Esophagus squamous epithelium (tissue), 5 donors: Measurements from ENCODE around the gene IL11. TPM values are rescaled to one million over a fixed set of nuclear protein-coding genes. Genes with fewer than 3 reads are reported as not detected.

Source experiments
- DNase-seq: peaks from one replicate; lab custom pipeline; 2025; lab: John Stamatoyannopoulos, UW
- H3K27ac ChIP-seq, 4 donors: fragments of 200-600 bp; sonication (generic); one replicate each; pipeline ENCODE4 v1.5.1; 2016 to 2019; ENCODE audit warnings: mild to moderate bottlenecking in 1 of 4
- H3K27me3 ChIP-seq, 4 donors: fragments of 200-600 bp; sonication (generic); 1 replicate in 3 of 4; 2 replicates in 1 of 4; pipeline versions ENCODE4 v1.5.1 to v1.6.0; 2017 to 2021; ENCODE audit warnings: antibody characterized with exemption in 1 of 4
- H3K36me3 ChIP-seq, 3 donors: fragments of 200-600 bp; sonication (generic); one replicate each; pipeline ENCODE4 v1.5.1; 2016 to 2019
- H3K4me1 ChIP-seq, 3 donors: fragments of 200-600 bp; sonication (generic); one replicate each; pipeline ENCODE4 v1.5.1; 2017 to 2019
- H3K4me3 ChIP-seq, 4 donors: fragments of 200-600 bp; sonication (generic); 1 replicate in 3 of 4; 2 replicates in 1 of 4; pipeline ENCODE4 v1.5.1; 2016 to 2019; ENCODE audit warnings: mild to moderate bottlenecking in 2 of 4, moderate library complexity in 1 of 4
- H3K9me3 ChIP-seq, 3 donors: fragments of 200-600 bp; sonication (generic); one replicate each; pipeline ENCODE4 v1.5.1; 2016 to 2019
- POLR2A ChIP-seq, 4 donors: fragments of 450-650 bp; IDR thresholded peaks; one replicate each; pipeline ENCODE4 v1.6.1; 2017; ENCODE audit warnings: antibody characterized with exemption in 4 of 4, mild to moderate bottlenecking in 4 of 4, moderate library complexity in 3 of 4
- WGBS, 2 donors: methylation state at CpG; one replicate each; pipeline ENCODE4 v1.1.5; 2018; 5-methylcytosine and 5-hydroxymethylcytosine counted together
- intact Hi-C: fragments of 100-400 bp; cut with DNase I; formaldehyde crosslinking; loops from one replicate; pipeline ENCODE4 v1.15.0; 2022
- total RNA-seq, 4 donors: library from RNA; depleted of rRNA; stranded (reverse); fragments of >200 nt; gene quantifications; one replicate each; pipeline ENCODE4 v1.1.0, GENCODE V29; 2016
- TF ChIP-seq, protein P1 (sequence below), 6 experiments: fragments of 450-650 bp in 4 of 6; fragments of 200-600 bp in 2 of 6; sonication (generic) in 2 of 6; IDR thresholded peaks; one replicate each; pipeline ENCODE4 v1.5.1; 2016 to 2019; ENCODE audit warnings: antibody characterized with exemption in 6 of 6, mild to moderate bottlenecking in 4 of 6, moderate library complexity in 4 of 6
- donor health status: DM: yes; HTN: yes; CAD: no.

IL11 gene
- total RNA-seq, 4 donors from 2014 or later = not detected

DNA sequence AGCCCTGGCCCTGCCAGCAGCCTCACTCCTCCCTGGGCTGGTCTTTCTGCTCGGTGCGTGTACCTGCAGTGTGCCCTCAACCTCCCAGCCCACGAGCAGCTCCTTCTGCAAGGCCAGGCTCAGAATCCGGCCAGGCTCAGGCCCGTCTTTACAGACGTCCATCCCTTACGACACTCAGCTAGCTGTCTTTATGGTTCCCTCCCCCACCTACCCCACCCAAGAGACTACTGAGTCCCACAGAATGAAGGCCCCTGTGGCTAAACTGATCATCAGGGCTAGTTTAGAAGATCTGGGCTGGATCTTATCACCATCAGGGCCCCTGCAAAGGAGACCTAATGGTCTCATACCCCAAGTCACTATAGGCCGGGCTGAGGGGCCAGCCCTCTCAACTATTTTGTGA lies 55.9 kb downstream of the IL11 start:
- Histone ChIP-seq H3K36me3 (no peaks in the 10 kb centered on the region), H3K4me3 (no peak overlapping the region), H3K4me1 (no peaks in the 10 kb centered on the region), H3K27ac (no peak overlapping the region), H3K27me3 (peaks cover 0 to 3% (median 0%) of the 10 kb centered on the region in 4 donors), H3K9me3 (no peaks in the 10 kb centered on the region)
- DNase-seq = no peak
- intact Hi-C loops = no loop called here
- TF ChIP-seq POLR2A (IDR thresholded peaks at IDR 0.05) = no peak
- TF ChIP-seq, protein P1, sequence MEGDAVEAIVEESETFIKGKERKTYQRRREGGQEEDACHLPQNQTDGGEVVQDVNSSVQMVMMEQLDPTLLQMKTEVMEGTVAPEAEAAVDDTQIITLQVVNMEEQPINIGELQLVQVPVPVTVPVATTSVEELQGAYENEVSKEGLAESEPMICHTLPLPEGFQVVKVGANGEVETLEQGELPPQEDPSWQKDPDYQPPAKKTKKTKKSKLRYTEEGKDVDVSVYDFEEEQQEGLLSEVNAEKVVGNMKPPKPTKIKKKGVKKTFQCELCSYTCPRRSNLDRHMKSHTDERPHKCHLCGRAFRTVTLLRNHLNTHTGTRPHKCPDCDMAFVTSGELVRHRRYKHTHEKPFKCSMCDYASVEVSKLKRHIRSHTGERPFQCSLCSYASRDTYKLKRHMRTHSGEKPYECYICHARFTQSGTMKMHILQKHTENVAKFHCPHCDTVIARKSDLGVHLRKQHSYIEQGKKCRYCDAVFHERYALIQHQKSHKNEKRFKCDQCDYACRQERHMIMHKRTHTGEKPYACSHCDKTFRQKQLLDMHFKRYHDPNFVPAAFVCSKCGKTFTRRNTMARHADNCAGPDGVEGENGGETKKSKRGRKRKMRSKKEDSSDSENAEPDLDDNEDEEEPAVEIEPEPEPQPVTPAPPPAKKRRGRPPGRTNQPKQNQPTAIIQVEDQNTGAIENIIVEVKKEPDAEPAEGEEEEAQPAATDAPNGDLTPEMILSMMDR (IDR thresholded peaks at IDR 0.05) = no peak
- WGBS, 2 donors = 77 to 87% methylated on average over 8 of the region's 8 CpGs

Other genes starting within 250 kb of the IL11 start
- 10 to 100 TPM in 1 of 4 donors, 1 to 10 TPM in 3; 3.3 to 23.1 (median 6.2) TPM for gene TNNT1, start 221.3 kb downstream of the IL11 start, total RNA-seq
- not detected for gene TNNI3, start 212.7 kb downstream of the IL11 start, total RNA-seq
- 1 to 10 TPM in 3 of 4 donors, under 1 TPM in 1; 0.53 to 2.8 (median 1.4) TPM for gene DNAAF3, start 203.8 kb downstream of the IL11 start, total RNA-seq
- under 1 TPM in 1 of 4 donors, not detected in 3; 0.22 TPM for gene SYT5, start 190.2 kb downstream of the IL11 start, total RNA-seq
- gene PTPRH, start 161.0 kb downstream of the IL11 start, total RNA-seq = 1 to 10 TPM in 3 of 4 donors, under 1 TPM in 1; 0.57 to 2.0 (median 1.3) TPM
- gene TMEM86B, start 141.7 kb downstream of the IL11 start, total RNA-seq = 1 to 10 TPM in 3 of 4 donors, not detected in 1; 1.1 to 3.6 (median 2.2) TPM
- gene PPP6R1, start 111.4 kb downstream of the IL11 start, total RNA-seq = 10 to 100 TPM; 30.6 to 59.2 (median 47.4) TPM
- gene HSPBP1, start 90.4 kb downstream of the IL11 start, total RNA-seq = 10 to 100 TPM; 27.1 to 40.7 (median 32.4) TPM
- 1 to 10 TPM in 1 of 4 donors, under 1 TPM in 1, not detected in 2; 0.73 to 1.1 TPM for gene BRSK1, start 86.5 kb downstream of the IL11 start, total RNA-seq
- 1 to 10 TPM in 1 of 4 donors, not detected in 3; 1.7 TPM for gene TMEM150B, start 45.1 kb downstream of the IL11 start, total RNA-seq
- gene KMT5C, start 30.6 kb downstream of the IL11 start, total RNA-seq = 1 to 10 TPM; 5.3 to 9.9 (median 8.2) TPM
- gene COX6B2, start 15.7 kb downstream of the IL11 start, total RNA-seq = 1 to 10 TPM in 1 of 4 donors, under 1 TPM in 2, not detected in 1; 0.66 to 1.4 (median 0.95) TPM
- not detected for gene GARIN5B, start 7.2 kb downstream of the IL11 start, total RNA-seq
- gene TMEM190, start 6.4 kb upstream of the IL11 start, total RNA-seq = not detected
- 10 to 100 TPM; 11.9 to 41.8 (median 27.1) TPM for gene TMEM238, start 13.8 kb upstream of the IL11 start, total RNA-seq
- 100 to 1,000 TPM; 395 to 866 (median 753) TPM for gene RPL28, start 15.5 kb upstream of the IL11 start, total RNA-seq
- 10 to 100 TPM; 15.6 to 41.4 (median 31.2) TPM for gene UBE2S, start 37.3 kb upstream of the IL11 start, total RNA-seq
- not detected for gene SHISA7, start 72.8 kb upstream of the IL11 start, total RNA-seq
- 10 to 100 TPM; 60.5 to 98.1 (median 78.7) TPM for gene ISOC2, start 91.2 kb upstream of the IL11 start, total RNA-seq
- not detected for gene C19orf85, start 94.3 kb upstream of the IL11 start, total RNA-seq
- gene ZNF628, start 106.2 kb upstream of the IL11 start, total RNA-seq = 10 to 100 TPM in 1 of 4 donors, 1 to 10 TPM in 3; 4.4 to 22.0 (median 6.8) TPM
- 1 to 10 TPM; 1.3 to 4.3 (median 2.9) TPM for gene NAT14, start 114.7 kb upstream of the IL11 start, total RNA-seq
- gene SSC5D, start 118.0 kb upstream of the IL11 start, total RNA-seq = 1 to 10 TPM in 1 of 4 donors, under 1 TPM in 3; 0.40 to 5.0 (median 0.68) TPM
- not detected for gene SBK2, start 166.7 kb upstream of the IL11 start, total RNA-seq
- 1 to 10 TPM in 1 of 4 donors, under 1 TPM in 1, not detected in 2; 0.22 to 1.0 TPM for gene SBK3, start 175.1 kb upstream of the IL11 start, total RNA-seq
- 1 to 10 TPM in 3 of 4 donors, under 1 TPM in 1; 0.75 to 3.0 (median 2.2) TPM for gene ZNF579, start 210.4 kb upstream of the IL11 start, total RNA-seq
- 10 to 100 TPM in 1 of 4 donors, 1 to 10 TPM in 3; 5.8 to 12.7 (median 7.9) TPM for gene FIZ1, start 229.1 kb upstream of the IL11 start, total RNA-seq
- 10 to 100 TPM; 17.7 to 25.9 (median 22.9) TPM for gene ZNF524, start 229.8 kb upstream of the IL11 start, total RNA-seq
- gene ZNF865, start 235.2 kb upstream of the IL11 start, total RNA-seq = 1 to 10 TPM; 2.7 to 5.3 (median 3.3) TPM